ENCODE results near the gene GRM2.

DNA sequence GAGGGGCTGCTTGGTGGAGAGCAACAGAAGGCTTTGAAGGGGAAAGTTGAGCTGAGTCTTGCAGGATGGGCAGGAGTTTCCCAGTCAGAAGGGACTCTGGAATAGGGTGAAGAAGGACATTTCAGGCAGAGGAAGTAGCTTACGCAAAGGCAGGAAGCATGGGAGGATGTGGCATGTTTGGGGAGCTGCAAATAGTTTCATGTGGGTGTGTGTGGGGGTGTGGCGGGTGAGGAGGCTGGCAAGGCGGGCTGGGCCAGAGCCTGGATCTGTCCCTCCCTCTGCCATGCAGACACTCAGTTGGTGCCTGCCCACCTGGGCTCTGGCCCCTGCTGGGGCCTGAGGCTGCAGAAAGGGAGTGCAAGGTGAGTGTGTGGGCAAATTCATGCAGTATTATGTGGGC is 25.4 kb upstream of the GRM2 start:
- TF ChIP-seq, protein P1, sequence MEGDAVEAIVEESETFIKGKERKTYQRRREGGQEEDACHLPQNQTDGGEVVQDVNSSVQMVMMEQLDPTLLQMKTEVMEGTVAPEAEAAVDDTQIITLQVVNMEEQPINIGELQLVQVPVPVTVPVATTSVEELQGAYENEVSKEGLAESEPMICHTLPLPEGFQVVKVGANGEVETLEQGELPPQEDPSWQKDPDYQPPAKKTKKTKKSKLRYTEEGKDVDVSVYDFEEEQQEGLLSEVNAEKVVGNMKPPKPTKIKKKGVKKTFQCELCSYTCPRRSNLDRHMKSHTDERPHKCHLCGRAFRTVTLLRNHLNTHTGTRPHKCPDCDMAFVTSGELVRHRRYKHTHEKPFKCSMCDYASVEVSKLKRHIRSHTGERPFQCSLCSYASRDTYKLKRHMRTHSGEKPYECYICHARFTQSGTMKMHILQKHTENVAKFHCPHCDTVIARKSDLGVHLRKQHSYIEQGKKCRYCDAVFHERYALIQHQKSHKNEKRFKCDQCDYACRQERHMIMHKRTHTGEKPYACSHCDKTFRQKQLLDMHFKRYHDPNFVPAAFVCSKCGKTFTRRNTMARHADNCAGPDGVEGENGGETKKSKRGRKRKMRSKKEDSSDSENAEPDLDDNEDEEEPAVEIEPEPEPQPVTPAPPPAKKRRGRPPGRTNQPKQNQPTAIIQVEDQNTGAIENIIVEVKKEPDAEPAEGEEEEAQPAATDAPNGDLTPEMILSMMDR (IDR thresholded peaks at IDR 0.05) = no peak
- no peak for TF ChIP-seq POLR2A (IDR thresholded peaks at IDR 0.05)

All from lower leg skin (tissue), 3 donors.